Measurements from ENCODE around the gene TMEM139.
"Not testable (repeated sequence)": the region's sequence is repeated elsewhere in the genome, so short reads cannot be mapped to it uniquely, and the experiment has no call there.

TMEM139 gene

DNA sequence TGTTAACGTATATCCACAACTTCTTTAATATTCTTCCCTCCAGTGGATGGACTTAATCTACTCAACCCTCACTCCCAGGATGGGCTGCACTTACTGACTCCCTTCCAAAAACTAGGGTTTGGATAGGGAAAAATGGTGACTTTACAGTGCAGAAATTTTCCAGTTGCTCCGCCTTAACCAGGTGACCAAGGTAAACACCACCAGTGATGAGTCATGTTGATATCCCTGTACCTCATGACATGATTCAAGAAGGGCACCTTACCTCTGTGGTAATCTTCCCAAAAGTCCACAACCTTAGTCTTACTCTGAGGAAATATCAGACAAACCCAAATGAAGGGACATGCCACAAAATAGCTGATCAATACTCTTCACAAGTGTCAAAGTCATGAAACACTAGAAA is 25.0 kb upstream of the TMEM139 start:
- DNase-seq (ENCODE audit: low read depth): no peak

DNA sequence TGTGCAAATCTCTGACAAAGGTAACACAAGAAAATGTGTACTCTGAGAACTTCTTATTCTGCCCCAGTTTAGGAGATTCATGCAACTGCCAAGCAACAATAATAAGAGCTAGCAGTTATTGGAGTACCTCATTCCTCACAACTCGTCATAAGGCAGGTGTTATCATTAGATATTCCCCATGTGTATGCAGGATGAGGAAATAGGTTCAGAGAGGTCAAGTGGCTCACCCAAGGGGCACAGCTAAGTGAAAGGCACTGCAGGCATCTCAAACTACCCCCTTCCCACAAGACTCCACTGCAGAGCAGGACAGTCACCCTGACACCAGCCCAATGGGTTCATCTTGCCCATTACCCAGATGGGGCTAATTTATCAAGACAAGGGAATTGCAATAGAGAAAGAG is 22.9 kb upstream of the TMEM139 start:
- no peak for DNase-seq (ENCODE audit: low read depth)

DNA sequence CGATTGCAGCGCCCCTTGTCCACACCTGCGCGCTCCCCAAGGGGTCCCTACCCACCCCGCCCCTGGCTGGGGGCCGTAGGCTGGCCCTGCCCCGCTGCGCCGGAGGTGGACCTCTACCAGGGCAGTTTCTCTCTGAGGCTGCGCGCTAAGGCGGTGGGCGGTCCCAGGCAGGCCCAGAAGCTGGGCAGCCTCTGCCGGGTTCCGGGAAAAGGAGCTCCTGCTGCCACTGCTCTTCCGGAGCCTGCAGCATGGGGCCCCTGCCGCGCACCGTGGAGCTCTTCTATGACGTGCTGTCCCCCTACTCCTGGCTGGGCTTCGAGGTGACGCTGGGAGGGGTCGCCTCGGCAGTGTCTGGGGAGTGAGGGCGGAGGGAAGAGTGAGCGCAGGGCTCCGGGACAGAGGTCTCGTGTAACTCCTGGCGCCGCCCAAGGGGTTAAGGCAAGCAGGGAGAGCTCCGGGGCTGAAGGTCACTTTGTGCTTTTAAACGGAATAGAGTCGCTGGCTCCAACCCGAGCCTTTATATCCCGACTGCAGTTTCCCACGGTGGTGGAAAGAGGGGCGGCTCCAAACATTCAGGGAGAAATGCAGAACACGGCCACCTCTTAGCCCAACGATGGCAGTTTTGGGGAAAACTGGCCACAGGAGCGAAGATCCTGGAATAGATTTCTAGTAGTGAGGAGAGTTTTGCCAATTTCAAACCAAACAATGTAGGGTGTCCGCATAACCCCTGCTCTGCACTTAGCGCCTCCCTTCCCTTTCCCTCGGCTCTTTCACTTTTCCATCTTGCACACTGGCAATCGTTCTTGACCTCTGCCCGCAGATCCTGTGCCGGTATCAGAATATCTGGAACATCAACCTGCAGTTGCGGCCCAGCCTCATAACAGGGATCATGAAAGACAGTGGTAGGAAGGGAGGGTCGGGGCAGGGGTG is 21.2 kb upstream of the TMEM139 start, which contains the start of gene GSTK1:
TSS of gene GSTK1 (plus strand) at position 176 of the 930 bp plus-strand sequence. CDS start at position 249, 73 bp downstream.
- peak; percentile 74 for DNase-seq (ENCODE audit: low read depth)

DNA sequence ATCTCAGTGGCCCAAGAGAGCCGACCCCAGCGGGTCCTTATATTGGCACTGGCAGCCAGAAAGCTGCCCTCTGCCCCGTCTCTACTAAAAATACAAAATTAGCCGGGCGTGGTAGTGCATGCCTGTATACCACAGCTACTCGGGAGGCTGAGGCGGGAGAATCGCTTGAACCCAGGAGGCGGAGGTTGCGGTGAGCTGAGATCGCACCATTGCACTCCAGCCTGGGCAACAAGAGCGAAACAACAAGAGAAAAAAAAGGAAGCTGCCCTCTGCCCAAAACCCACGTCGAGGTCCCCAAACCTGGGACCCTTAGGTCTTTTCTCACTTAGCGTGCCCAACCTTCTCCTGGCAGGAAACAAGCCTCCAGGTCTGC is 20.6 kb upstream of the TMEM139 start:
- not testable (repeated sequence) for DNase-seq (ENCODE audit: low read depth)

DNA sequence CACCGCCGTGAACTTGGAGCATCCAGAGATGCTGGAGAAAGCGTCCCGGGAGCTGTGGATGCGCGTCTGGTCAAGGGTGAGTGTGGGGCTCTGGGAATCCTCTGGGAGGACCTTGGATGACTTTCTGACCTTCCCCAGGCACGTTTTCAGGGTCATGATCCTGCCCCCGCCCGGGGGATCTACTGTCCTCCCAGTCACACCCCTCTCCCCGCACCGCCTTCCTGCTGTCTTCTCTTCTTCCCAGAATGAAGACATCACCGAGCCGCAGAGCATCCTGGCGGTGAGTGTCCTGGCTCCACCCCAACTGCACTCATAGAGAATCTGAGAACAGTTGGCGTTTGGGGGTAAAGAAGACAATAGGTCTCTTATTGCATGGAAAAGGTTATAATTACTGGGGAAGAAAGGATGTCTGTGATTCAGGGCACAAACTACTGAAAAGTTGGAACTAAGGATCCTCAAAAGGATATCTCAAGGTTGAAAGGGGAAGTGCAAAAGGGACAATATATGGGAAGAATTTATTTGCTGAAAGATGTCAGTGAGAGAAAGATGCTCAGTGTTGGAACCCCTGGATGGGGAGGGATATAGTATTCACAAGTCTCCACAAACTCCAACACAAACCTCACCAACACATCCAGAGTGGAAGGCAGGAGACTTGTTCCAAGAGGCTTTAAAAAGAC is 19.6 kb upstream of the TMEM139 start:
- DNase-seq (ENCODE audit: low read depth): no peak

DNA sequence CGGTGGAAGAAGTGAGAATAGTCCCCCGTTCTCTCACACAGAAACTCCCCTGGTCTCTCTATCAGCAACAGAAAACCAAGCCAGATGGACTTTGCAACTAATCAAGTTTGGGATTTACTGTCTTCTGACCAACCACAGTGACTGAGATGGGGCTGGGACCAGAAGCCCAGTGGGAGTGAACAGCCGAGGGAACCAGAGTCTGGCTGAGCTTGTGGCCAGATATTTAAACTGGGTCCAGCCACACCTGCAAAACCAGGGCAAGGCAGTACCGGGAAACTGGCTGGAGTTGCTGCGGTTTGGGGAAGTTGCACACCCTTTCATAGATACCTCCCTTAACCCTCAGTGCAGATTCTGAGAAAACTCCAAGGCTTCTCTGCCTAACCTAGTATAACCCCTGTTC is 15.5 kb upstream of the TMEM139 start:
- no peak for DNase-seq (ENCODE audit: low read depth)

DNA sequence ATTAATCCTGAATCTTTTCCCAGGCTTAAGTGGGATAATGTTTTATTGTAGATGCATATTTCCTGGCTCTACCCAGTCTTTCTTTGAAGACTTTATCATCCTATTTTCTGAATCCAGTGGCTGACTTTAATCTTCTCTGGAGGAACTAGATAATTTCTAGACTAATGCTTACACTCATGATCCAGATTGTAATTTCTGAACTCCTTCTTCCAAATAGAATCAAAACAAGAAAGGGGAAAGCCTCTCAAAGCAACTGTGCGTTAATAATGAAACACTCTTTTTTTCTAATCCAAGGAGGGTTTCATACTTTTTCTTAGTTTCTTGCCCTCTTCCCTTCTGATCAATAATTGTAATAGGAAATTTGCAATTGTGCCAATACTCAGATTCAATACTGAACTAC is 13.5 kb upstream of the TMEM139 start:
- DNase-seq (ENCODE audit: low read depth): no peak

DNA sequence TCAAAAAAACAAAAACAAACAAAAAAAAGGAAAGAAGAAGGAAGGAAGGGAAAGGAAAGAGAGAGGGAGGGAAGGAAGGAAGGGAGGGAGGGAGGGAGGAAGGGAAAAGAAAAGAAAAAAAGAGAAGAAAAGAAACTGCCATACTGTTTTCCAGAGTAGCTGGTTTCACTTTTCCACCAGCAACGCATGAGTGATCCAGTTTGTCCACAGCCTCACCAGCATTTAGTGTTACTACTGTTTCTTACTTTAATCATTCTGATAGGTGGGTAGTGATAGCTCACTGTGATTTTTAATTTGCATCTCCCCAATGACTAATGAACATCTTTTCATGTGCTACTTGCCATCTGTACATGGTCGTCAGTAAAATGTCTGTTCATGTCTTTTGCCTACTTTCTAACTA is 11.9 kb upstream of the TMEM139 start:
- no peak for DNase-seq (ENCODE audit: low read depth)

DNA sequence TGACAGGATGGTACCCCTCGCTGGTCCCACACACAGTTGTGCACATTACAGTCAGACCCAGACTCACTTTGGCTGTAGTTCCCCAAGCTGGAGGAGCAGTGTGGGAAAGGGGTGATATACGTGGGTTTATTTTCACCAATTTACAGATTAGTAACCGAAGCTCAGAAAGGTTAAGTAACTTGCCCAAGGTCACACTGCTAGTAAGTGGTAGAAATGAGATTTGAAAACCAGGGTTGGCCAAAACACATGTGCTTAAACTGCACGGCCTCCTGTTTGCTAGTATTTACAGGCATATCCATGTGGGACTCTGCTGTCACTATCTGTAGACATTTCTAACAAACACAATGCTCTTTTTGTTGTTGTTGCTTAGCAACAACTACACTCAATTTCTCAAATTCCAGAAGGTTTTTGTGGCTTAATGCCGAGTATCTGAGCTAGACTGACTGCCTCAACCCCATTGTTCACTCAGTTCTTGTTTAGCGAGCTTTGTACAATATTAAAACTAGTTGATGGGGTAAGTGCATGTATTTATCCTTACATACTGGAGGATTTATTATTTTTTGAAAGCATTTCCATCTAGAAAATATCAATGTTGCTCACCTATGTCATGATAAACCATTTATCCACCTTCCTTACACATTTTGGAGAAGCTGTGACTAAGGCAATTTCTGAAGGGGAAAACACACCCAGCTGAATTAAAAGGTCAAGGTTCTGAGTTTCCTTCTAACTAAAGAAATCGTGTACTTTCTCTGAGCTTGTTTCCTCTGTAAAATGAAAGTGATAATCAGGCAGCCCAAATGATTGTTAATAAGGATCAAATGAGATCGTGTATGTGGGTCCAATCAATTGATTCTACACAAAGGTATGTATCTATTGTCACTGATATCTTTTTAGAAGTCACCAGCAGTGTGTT is 5.3 kb upstream of the TMEM139 start:
- DNase-seq (ENCODE audit: low read depth): no peak

DNA sequence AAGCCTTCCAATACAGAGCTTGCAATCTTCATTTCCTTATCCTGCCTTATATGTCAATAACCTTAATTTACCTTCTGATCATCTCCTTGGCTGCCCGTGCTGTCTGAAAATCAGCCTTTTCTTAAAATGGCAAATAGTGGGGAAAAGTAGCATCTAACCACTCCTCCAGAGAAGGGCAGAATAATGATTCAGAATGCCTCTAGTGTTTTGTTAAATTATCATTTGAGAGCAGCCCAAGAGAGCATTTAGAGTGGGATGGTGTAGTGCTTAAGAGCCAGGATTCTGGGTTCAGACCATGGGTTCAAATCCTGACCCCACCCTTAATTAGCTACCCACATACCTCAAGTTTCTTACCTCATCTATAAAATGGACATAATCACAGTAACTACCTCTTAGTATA is 4.6 kb upstream of the TMEM139 start:
- no peak for DNase-seq (ENCODE audit: low read depth)

DNA sequence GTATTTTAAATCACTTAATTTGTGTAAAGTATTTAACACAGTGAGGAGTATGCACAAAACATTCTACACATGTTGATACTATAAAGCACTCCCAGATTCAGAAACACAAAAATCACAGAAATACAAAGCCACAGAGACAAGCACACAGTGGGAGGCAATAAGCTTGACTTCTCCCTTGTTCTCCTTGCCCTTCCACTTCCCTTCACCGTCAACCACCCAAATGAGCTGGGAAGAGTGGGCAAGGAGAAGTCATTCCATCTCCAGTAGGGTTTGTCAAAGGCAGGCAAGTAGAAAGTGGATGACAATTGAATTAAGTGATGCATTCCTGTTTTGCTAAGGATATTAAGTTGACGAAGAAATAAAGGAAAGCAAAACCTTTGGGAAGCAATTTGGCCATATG is 4.2 kb upstream of the TMEM139 start:
- DNase-seq (ENCODE audit: low read depth): no peak

DNA sequence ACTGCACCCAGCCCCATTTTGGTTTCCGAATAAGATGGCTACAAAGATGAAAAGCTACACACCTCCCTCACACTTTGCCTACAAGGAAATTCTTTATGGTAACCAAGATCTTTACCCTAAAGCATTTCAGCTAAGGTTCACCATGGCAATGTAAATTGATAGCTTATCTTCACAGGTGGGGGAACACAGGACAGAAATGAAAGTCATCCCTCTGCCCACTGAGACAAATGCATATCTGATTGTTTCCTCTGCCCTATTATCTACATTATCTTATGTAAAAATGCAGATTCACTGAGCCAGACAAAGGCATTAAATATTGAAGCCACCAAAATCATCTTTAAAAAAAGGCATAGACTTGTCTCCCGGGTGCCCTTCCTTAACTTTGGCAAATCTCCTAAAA is 3.2 kb upstream of the TMEM139 start:
- DNase-seq (ENCODE audit: low read depth): no peak

DNA sequence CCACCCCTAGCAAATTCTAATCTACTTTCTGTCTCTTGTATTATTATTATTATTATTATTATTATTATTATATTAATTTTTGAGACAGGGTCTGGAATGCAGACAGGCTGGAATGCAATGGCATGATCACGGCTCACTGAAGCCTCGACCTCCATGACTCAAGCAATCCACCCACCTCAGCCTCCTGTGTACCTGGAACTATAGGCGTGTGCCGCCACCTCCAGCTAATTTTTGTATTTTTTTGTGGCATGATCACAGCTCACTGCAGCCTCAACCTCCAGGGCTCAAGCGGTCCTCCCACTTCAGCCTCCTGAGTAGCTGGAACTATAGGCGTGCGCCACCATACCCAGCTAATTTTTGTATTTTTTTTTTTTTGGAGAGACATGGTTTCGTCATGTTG is 2.6 kb upstream of the TMEM139 start:
- no peak for DNase-seq (ENCODE audit: low read depth)

DNA sequence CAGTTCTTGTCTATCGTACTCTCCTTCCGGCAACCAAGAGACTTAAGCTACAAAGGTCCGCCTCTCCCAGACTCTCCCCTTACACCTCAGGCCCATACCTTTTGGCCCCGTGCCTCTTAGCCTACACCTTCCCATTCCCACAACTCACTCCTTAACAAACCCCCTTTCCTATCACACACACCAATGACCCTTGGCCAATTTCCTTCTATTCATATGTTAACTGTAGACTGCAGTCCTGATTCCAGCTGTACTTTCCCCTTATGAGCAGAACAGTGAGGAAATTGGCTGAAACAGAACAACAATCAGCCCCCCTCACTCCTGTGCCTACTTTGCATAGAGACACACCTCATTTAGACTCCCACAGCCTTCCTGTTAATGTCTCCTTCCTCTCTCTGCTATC is 1.4 kb upstream of the TMEM139 start:
- DNase-seq (ENCODE audit: low read depth): no peak

DNA sequence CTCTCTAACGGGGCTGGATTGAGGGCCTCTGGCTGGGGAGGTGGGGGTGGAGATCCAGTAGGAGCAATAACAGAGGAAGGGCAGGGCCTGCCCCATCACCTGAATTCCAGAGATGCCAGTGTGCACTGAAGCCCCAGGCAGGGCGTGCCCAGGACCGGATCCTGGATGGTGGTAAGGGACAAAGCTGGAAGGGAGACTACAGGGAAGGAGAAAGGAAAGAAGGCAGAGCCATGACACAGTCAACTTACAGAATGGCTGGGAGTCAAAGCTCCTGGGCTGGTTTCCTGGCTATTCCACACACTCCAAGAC is 666 bp downstream of the TMEM139 start:
- DNase-seq (ENCODE audit: low read depth): no peak

DNA sequence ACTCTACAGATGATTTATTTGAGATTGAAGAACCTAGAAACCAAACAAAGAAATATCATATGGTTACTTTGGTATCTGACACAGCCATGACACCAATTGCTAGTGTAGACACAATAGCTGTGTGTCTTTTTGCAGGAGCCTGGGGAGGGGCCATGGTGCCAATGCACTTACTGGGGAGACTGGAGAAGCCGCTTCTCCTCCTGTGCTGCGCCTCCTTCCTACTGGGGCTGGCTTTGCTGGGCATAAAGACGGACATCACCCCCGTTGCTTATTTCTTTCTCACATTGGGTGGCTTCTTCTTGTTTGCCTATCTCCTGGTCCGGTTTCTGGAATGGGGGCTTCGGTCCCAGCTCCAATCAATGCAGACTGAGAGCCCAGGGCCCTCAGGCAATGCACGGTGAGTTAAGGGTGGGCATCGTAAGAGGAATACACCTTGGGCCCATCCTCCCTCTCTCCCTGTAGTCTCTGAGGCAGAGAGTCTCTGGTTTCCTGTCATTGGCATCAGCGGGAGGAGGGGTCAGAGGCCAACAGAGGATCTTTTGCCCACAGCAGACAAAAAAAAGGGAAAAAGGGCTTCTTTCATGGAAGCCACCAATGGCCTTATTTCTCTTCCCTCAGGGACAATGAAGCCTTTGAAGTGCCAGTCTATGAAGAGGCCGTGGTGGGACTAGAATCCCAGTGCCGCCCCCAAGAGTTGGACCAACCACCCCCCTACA is 1.2 kb downstream of the TMEM139 start:
- no peak for DNase-seq (ENCODE audit: low read depth)

DNA sequence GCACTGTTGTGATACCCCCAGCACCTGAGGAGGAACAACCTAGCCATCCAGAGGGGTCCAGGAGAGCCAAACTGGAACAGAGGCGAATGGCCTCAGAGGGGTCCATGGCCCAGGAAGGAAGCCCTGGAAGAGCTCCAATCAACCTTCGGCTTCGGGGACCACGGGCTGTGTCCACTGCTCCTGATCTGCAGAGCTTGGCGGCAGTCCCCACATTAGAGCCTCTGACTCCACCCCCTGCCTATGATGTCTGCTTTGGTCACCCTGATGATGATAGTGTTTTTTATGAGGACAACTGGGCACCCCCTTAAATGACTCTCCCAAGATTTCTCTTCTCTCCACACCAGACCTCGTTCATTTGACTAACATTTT is 1.7 kb downstream of the TMEM139 start:
- DNase-seq (ENCODE audit: low read depth): no peak

DNA sequence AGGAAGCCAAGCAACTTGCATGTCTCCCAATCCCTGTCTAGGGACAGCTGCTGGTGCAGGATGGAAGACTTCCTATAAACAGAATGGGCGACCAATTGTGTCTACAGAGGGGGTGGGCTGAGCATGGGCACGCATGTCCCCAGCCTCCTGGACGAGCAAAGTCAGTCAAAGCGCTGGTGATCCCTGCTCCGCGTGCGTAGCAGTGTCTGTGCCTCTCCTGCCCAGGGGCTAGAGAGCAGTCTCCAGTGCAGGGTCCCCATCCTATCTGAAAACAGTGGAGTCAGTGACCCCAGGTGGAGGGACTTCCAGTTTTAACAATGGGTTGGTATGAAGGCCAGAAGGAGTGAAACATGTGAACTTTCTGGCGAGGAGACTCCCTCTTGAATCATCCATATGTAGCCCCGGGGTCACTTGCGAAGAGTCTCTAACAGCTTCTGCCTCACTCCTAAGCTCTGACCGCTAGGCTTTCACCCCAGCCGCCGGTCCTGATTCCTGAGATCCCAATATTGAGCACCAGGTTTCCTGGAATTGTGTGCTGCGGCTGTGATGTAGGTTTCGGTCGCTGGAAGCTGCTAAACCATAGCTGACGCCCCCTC is 2.7 kb downstream of the TMEM139 start:
- DNase-seq (ENCODE audit: low read depth): no peak

DNA sequence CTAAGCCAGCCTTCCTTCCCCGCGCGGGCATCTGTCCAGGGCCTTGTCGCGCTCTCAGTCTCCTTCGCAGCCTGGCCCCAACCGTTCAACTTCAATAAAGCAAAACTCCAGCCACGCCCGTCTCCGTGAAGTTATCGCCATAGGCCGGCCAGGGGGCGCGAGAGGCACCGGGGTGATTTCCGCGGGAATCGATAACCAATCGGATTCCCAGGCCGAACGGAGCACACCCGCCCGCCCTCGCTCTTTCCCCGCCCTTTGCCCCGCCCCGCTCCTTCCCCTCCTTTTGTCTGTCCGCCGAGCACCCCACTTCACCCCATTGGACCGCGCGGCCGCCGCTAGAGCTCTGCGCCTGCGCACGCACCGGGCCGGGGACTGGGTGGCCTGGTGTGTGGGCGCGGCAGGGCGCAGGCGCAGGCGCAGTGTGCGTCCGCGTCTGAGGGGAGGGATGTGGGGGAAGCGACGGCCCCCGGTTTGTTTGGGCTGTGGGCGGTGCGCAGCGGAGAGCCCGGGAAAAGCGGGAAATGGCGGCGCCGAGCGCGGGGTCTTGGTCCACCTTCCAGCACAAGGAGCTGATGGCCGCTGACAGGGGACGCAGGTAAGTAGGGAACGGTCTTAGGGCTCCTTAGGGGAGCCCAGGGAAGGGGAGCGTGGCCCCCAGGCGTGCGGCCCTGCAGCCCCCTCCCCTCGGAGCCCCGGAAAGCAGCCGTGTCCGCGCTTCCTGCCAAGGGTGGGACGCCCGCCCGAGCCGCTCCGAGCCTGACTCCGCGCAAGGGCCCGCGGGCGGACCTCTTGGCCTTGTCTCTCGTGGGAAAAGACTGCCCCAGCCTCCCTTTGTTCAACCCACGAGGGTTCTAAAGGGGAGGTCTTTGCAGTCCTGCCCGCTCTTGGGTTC is 3.4 kb downstream of the TMEM139 start, which contains the start of gene CASP2:
TSS of gene CASP2 (plus strand) at position 417 of the 892 bp plus-strand sequence. CDS start at position 522, 105 bp downstream.
- peak; percentile 99 for DNase-seq (ENCODE audit: low read depth)

DNA sequence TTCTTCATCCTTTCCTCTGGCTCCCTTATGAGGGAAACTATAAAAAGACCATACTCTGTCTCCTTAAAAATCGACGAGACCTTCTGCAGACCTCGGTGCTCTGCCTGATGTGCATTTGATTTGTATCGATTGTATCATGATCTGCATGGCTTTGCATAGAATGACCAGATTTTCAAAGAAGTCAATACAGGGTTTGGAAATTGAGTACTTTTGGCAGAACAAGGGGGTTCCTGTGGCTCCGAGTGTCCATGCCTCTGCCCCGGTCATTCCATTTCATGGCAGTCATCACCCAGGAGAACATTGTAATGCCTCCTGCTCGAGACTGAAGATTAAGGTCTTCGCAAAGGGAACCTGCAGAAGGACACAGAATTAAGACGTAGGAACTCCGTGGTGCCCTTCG is 4.1 kb downstream of the TMEM139 start:
- DNase-seq (ENCODE audit: low read depth): no peak

Data from activated T-helper 9 cell treated with anti-CD3 and anti-CD28 coated beads, Interleukin-2, amount 50 U/mL, for 16 hours (primary cell).